Measurements from ENCODE around the gene RTEL1.

The RTEL1 gene

DNA sequence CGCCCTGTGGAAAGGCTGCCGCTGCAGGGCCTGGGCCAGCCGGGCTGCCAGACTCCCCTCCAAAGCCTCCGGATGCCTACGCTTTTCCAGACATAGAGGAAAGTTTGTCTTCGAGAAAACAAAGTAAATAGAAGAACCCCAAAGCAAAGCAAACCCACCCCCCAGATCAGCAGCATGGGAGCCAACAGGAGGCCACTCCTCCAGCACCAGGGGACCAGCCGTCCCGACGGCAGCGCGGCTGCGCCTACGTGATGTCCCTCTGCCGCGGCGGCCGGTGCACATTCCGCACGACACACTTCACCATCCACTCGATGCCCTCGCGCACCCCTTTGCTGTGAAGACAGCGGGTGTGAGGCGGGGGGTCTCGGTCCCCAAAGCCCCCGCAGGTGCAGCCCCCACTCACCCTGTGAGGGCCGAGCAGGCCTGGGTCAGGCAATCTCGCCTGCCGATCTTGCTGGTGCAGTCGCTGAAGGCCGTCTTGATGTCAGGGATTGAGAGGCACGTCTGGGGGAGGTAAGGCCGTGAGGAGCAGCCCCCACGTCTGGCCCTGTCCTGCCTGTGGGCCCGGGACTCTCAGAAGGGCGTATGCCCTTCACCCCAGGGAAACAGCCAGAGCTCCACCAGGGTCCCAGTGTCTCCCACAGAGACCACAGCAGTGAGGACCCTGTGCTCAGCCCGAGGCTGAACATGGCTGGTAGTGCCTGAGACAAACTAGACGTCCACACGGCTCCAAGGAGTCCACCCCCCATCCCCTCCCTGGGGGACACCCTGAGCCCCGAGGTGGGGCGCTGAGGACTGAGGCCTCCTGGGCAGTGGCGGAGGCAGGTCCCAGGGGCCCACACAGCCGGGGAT is 42.3 kb downstream of the RTEL1 start:
- TF ChIP-seq, protein P1, sequence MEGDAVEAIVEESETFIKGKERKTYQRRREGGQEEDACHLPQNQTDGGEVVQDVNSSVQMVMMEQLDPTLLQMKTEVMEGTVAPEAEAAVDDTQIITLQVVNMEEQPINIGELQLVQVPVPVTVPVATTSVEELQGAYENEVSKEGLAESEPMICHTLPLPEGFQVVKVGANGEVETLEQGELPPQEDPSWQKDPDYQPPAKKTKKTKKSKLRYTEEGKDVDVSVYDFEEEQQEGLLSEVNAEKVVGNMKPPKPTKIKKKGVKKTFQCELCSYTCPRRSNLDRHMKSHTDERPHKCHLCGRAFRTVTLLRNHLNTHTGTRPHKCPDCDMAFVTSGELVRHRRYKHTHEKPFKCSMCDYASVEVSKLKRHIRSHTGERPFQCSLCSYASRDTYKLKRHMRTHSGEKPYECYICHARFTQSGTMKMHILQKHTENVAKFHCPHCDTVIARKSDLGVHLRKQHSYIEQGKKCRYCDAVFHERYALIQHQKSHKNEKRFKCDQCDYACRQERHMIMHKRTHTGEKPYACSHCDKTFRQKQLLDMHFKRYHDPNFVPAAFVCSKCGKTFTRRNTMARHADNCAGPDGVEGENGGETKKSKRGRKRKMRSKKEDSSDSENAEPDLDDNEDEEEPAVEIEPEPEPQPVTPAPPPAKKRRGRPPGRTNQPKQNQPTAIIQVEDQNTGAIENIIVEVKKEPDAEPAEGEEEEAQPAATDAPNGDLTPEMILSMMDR (IDR thresholded peaks at IDR 0.05; ENCODE audit: control insufficient read depth, extremely low read depth, insufficient read depth): no peak
- no peak overlapping the region for H3K4me3 ChIP-seq (ENCODE audit: low read depth, low read length)
- no peak for DNase-seq (ENCODE audit: low read depth)

DNA sequence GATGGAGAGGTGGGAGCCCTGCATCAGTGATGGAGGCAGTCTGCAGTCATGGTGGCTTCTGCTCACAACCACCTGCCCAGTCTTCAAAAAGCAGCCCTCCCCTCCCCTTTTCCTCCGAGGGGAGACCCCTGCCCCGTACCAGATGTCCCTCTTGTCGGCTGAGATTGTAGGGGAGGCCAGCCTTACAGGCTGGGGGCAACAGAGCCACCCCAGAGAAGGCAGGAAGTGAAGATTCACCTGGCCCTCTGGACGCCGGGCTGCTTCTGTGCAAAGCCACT is 42.9 kb downstream of the RTEL1 start:
- no peak overlapping the region for H3K4me3 ChIP-seq (ENCODE audit: low read depth, low read length)
- DNase-seq (ENCODE audit: low read depth): no peak
- TF ChIP-seq, protein P1 (IDR thresholded peaks at IDR 0.05; ENCODE audit: control insufficient read depth, extremely low read depth, insufficient read depth): no peak

DNA sequence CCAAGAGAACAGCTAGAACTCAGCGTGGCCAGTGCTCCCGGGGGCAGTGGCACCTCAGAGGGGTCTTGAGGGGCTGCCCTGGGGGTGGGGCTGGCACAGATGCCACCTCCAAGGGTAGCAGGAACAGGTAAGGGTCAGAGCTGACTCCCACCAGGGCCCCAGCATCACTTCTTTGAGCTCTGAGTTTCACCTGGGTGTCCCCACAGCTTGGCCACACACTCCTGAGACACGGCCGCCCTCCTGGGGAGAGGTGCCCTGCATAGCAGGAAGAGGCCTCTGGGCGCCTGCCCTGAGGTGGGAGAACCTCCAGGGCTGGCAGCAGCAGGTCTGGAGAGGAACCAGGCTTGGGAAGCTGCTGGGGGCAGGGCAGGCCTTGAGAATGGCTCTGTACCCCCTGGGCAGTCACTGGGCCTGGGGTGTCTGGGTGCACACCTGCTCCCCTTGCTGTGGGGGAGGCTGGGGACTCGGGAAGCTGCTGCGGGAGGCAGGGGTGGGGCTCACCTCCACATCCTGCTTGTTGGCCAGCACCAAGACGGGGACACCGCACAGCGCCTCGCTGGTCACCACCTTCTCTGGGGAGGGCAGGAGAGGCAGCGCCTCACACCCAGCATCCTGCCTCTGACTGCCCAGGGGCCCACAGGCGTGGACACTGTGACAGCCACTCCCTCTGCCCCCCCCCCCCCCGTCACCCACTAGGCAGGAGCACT is 43.4 kb downstream of the RTEL1 start:
- no peak overlapping the region for H3K4me3 ChIP-seq (ENCODE audit: low read depth, low read length)
- TF ChIP-seq, protein P1 (IDR thresholded peaks at IDR 0.05; ENCODE audit: control insufficient read depth, extremely low read depth, insufficient read depth): no peak
- no peak for DNase-seq (ENCODE audit: low read depth)

DNA sequence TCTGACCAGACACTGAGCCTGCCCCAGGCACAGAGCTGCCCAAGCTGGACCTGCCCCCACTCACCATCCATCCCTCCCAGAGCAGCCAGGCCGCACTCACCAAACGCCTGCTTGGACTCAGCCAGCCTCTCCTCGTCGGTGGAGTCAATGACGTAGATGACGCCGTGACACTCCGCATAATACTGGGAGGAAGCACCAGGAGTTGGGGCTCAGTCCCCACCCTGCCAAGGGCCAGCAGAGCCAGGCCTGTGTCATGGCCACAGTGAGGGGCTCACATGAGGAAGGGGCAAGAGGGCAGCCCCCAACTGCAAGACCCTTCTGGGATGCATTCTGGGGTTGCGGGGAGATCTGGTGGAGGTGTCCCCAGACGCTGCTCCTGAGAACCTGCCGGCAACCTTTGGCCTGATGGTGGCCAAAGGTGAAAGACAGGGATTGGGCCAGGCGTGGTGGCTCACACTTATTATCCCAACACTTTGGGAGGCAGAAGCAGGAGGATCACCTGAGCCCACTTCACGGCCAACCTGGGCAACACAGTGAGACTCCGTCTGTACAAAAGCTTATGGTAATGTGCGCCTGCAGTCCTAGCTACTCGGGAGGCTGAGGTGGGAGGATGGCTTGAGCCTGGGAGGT is 44.0 kb downstream of the RTEL1 start:
- no peak overlapping the region for H3K4me3 ChIP-seq (ENCODE audit: low read depth, low read length)
- TF ChIP-seq, protein P1 (IDR thresholded peaks at IDR 0.05; ENCODE audit: control insufficient read depth, extremely low read depth, insufficient read depth): no peak
- no peak for DNase-seq (ENCODE audit: low read depth)

DNA sequence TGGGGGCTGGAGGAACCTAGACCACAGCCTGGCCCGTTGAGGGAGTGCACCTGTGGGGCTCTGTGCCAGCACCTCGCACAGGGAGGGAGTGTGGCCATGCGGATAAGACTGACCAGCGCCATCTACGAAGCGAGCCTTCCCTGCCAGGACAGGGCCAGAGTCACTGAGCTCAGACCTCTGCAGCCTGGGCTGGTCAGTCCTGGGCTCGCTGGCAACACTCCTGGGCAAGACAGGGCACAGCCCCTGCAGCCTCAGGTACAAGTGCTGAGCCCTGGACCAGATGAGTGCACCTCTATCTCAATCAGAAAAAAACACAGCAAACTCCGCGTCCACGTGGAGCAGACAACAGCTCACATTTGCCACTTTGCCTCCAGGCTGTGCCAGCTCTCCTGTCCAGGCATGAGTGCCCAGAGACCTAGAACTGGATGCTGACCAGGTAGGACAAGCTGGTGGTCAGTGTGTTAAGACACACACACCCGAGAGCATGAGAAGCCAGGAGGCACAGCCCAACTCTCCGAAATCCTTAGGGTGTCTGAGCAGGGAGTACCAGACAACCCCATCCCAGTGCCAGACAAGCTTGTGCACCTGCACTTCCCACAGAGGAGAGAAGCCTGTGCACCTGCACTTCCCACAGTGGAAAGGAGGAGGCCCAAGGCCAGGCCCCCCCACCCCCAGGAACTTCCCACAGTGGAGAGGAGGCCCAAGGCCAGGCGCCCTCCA is 44.8 kb downstream of the RTEL1 start:
- TF ChIP-seq, protein P1 (IDR thresholded peaks at IDR 0.05; ENCODE audit: control insufficient read depth, extremely low read depth, insufficient read depth): no peak
- H3K4me3 ChIP-seq (ENCODE audit: low read depth, low read length): no peak overlapping the region
- DNase-seq (ENCODE audit: low read depth): no peak

DNA sequence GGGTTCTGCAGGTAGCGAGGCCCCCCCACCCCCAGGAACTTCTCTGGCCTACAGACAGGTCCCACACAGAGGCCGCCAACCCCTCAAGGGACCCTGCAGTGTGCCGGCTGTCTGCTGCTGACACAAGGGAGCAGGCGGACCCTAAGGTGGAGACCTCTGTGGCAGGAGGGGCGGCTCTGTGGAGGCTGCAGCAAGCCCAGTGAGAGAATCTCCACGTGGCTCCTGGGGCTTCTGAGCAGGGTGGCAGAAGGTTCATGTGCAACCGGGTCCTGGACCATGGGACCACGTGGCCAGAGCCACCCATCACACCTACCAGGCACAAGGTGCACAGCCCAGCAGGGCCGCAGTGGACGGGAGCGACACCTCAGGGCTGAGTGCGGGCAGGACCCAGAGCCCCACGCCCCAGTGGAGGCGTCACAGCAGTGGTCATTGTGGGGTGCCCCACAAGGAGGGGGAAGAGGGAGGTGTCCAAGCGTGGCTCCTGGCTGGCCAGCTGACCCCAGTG is 45.4 kb downstream of the RTEL1 start:
- no peak for DNase-seq (ENCODE audit: low read depth)
- TF ChIP-seq, protein P1 (IDR thresholded peaks at IDR 0.05; ENCODE audit: control insufficient read depth, extremely low read depth, insufficient read depth): no peak
- no peak overlapping the region for H3K4me3 ChIP-seq (ENCODE audit: low read depth, low read length)
